LoVo (cell line): ENCODE data around the gene OR10G4.
A peak's percentile ranks its signal among the peaks of the same experiment; 100 is the strongest.
"Not testable (repeated sequence)": the region's sequence is repeated elsewhere in the genome, so short reads cannot be mapped to it uniquely, and the experiment has no call there.

Experiments used
- DNase-seq: peaks from one replicate; pipeline ENCODE4 v3.0.0-alpha.2; 2016; ENCODE audit warnings: low spot score

Gene OR10G4

DNA sequence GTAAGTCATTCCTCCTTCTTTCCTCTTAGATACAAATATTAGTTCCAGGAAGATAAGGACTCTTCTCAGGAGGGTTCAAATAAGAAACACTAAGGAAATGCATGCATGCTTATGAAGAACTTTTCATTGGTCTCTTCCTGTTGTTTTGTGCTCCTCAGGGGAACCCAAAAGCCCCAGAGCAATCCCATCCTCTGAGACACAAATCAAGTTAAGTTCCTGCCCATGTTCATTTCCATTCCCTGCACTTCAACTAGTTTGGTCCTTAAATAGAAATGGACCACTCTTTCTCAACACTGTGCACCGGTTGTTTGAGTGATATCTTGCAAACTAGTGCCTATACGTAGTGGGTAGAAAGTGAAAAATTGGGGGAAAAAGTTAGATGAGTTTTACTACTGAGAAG, at the start of gene OR10G4:
Gene OR10G4, plus strand, starts transcription at position 301 of the 400 bp plus-strand sequence. CDS start 2,578 bp downstream, outside the sequence.
- no peak for DNase-seq

- no peak for DNase-seq
Measured at GRCh38 chr11:123973816-123974215, 39.0 kb upstream of the OR10G4 start.

- DNase-seq, result no peak
Measured at GRCh38 chr11:123976770-123977560, 35.8 kb upstream of the OR10G4 start.

GRCh38 chr11:123977731-123978347, 35.0 kb upstream of the OR10G4 start, which contains the start of gene OR10S1:
TSS of gene OR10S1 (minus strand) at chr11:123977781. CDS start at chr11:123977664, 117 bp downstream.
- peak; percentile 14 for DNase-seq

GRCh38 chr11:123979311-123979710, 33.5 kb upstream of the OR10G4 start:
- no peak for DNase-seq

DNA sequence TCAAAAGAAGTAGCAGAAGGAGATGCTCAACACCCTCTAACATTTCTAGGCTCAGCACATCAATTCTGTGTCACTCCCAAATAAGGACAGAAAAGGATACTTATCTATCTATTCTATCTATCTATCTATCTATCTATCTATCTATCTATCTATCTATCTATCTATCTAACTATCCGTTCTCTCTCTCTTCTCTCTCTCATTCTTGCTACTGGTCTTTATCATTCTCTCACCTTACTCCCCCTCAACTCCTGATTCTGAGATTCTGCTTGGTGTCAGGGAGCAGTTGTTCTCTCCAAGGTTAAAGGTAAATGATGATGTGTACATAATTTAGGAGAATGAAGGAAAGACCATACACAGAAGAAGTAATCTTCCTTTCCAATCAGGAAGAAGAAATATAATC, 17.7 kb upstream of the OR10G4 start, which contains the start of gene OR10G6:
Gene OR10G6, minus strand, starts transcription at position 43 of the 400 bp plus-strand sequence. Its CDS starts 0 bp downstream, at position 43.
- DNase-seq, result no peak

- DNase-seq, result not testable (repeated sequence)
Measured at GRCh38 chr11:124015837-124016236, 3.0 kb downstream of the OR10G4 start.

GRCh38 chr11:124026498-124026897, 13.7 kb downstream of the OR10G4 start, which contains the start of gene OR10G8:
TSS of gene OR10G8 (plus strand) at chr11:124026798. CDS start at chr11:124029623, 2,825 bp downstream.
- no peak for DNase-seq

DNA sequence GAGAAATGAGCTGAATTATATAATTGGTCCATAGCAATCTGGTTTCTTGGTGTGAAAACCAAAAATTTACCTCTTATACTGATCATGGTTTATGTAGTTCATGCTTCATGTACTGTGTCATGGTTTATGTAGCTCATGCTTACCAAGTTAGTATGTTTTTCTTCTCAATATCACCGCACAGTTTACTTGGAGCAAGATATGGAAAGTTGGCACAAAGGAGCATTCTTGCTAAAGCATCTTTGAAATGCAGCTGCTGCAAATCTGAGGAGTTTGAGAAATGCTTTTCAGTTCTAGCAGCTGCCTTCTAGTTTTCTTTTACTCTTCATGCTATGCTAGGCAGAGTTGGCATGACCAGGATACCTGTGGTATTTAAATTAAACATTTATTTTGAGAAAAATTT, 23.9 kb downstream of the OR10G4 start:
- DNase-seq, result no peak

DNA sequence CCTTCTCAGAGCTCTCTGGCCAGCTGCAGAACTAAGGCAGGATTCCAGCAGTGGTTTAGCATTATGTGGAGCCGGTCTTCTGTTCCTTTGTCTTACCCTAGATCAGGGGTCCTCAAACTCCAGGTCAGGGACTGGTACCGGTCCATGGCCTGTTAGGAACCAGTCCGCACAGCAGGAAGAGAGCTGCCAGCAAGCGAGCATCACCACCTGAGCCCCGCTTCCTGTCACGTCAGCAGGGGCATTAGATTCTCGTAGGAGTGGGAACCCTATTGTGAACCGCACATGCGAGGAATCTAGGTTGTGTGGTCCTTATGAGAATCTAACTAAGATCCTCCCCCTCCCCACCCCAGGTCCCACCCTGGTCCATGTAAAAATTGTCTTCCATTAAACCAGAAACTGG, 26.8 kb downstream of the OR10G4 start:
- DNase-seq, result no peak

- DNase-seq, result no peak
Measured at GRCh38 chr11:124041254-124041653, 28.5 kb downstream of the OR10G4 start, which contains the start of gene OR10G7. TSS of gene OR10G7 (minus strand) at chr11:124041325. CDS start at chr11:124039001, 2,324 bp downstream.

DNA sequence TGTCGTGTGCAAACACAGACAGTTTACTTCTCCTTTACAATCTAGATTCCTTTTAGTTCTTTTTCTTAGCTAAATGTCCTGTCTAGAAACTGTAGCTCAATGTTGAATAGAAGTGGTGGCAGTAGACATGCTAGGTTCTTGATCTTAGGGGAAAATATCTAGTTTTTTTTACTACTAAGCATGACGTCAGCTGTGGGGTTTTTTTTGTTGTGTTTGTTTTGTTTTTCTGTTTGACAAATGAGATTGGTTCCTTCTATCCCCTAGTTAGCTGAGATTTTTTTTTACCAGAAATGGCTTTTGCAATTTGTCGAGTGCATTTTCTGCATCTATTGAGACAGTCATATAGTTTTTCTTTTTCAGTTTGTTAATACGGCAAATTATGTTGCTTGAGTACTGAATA, 30.6 kb downstream of the OR10G4 start:
- no peak for DNase-seq

DNA sequence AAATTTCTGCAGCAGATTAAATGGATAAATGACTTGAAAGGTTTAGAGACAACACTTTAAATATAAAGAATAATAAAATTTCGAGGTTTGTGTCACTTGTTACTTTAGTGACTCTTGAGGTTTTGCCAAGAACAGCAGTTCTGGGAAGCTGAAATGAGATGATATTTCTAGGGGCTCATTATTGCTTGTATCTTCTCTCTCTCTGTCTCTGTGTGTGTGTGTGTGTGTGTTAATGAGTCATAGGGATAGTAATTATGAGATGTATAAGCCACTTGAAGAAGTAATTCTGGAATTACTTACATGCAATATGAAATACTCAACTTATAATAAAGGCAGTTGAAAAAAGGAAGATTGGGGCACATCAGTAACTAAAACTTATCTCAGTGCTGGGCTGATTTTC, 38.0 kb downstream of the OR10G4 start:
- DNase-seq, result no peak

DNA sequence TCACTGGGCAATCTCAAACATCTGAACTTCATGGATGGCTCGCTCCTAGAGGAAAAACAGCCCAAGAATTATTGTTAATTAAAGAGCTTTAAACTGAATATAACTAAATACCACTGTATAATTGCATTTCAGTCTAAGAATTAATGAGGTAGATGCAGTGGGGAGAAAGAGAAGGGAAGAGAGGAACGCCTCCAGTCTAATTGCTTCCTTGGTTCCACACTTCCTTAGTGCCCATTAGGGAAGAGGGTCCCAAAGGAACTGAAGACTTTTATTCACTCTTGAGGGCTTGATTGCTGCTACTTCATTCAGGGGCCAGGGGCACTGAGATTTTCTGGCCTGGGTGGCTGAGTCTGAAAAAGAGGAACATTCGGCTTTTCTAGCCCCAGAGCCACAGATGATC, 40.2 kb downstream of the OR10G4 start:
- no peak for DNase-seq
